Glomerular visceral epithelial cell (primary cell): ENCODE data around the gene SLC25A47.
A peak's percentile ranks its signal among the peaks of the same experiment; 100 is the strongest.
"Not testable (repeated sequence)": the region's sequence is repeated elsewhere in the genome, so short reads cannot be mapped to it uniquely, and the experiment has no call there.

Source experiments
- DNase-seq: peaks from one replicate; pipeline ENCODE4 v3.0.0-alpha.2; 2016; ENCODE audit errors: extremely low spot score

SLC25A47 gene

DNA sequence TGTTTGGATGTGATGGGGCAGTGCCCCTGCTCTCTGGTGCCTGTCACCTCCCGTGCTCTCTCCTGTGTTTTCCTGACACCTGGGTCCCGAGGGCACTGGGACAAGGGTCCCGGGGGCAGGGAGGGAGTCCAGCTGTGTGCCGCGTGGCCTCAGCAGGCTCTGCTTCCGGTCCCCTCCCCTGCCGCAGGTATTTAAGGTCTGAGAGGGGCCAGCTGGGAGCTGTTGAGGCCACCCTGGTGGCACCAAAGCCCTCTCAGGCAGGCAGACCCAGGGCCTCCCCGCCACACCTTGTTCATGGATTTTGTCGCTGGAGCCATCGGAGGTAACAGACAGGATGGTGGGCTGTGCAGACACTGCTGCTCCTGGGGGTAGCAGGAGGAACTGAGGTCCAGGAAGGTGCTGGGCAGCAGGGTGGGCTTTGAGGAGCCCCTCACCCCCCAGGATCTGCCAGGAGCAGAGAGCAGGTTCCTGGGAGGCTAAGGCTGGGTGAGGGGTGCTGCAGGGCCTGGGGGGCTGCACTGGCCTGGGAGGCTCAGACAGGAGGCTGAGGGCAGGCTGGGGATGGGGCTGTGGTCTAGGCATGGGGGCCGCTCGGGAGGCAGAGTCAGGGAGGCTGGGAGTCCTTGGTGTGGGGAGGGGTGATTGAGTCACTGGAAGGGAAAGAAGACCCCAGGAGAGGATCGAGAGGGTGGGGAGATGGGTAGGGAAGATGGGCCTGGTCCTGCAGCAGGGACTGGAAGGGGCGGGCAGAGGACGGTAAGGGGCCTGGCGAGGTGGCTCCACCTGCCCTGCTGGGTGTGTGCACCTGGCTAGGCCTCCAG is at the start of gene SLC25A47:
Gene SLC25A47 (plus strand): TSS at position 219 of the 821 bp plus-strand sequence. CDS start 76 bp downstream, at position 295.
- no peak for DNase-seq

DNA sequence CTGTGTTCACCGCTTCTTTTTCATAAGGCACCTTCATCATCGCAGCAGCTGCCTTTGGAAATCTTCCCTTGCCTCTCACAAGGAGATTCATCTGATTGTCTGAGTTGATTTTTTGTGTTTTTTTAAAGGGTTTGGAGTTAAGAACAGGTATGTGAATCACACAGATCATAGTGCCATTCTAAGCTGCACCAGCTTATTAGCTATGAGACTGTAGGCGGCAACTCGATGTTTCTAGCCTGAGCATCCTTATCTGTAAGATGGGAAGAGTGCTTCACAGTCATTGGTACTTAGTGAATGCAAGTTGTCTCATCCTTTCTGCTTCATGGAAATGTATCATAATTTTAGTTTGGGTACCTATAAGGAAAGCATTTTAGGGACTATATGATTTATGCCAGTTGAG is 48.9 kb upstream of the SLC25A47 start:
- no peak for DNase-seq

DNA sequence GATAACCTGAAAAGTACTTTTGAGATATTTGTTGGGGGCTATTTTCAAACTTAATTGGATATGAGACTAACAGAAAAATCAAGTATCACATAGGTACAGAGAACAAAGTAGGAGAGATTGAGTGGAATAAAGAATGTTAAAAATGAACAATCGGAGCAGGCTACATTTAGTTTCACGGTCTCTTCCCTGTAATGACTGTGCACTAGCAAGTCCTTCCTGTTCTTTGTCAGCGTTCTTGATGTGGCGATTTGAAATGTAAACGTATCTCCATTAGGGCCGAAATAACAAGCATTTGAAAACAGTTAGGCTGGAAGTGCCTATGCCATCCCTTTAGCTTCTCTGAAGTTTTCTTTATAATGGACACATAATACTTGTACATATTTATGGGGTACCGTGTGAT is 47.9 kb upstream of the SLC25A47 start:
- DNase-seq, result no peak

DNA sequence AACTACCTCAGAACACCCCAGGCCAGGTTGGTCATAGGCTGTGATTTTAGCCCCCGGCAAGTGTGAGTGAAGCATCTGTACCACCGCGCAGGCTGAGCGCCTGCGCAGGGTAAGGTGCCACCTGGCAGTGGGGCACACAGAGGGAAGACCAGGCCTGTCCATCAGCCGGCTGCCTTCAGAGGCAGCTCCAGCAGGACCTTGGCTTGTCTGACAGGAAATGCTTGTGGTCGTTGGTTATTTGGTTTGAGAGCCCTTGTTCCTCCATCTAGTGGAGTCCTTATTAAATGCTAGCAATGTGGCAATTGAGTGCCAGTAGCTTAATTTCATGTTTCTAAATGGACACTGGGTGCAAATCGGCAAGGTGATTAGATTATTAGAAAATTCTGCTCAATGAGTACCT is 44.4 kb upstream of the SLC25A47 start:
- DNase-seq, result peak; percentile 57

DNA sequence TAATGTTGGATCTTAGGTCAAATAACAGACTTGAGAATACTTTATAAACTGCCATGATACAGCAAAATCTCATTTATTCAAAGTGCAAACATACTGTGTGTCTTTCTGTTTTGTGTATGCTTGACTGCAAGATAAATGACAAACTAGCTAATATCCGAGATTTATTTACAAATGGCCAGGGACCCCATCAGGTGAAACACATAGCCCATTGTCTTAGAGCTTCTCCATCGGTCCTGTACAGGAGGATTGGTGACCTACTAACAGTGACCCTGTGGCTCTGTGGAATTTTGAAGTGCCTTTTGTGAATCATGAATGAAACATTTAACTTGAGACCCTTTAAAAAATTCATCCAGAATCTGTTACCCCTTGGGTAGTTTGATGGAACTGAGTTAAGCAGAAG is 44.0 kb upstream of the SLC25A47 start:
- no peak for DNase-seq

GRCh38 chr14:100279563-100279962 is 43.6 kb upstream of the SLC25A47 start:
- DNase-seq, result no peak

DNA sequence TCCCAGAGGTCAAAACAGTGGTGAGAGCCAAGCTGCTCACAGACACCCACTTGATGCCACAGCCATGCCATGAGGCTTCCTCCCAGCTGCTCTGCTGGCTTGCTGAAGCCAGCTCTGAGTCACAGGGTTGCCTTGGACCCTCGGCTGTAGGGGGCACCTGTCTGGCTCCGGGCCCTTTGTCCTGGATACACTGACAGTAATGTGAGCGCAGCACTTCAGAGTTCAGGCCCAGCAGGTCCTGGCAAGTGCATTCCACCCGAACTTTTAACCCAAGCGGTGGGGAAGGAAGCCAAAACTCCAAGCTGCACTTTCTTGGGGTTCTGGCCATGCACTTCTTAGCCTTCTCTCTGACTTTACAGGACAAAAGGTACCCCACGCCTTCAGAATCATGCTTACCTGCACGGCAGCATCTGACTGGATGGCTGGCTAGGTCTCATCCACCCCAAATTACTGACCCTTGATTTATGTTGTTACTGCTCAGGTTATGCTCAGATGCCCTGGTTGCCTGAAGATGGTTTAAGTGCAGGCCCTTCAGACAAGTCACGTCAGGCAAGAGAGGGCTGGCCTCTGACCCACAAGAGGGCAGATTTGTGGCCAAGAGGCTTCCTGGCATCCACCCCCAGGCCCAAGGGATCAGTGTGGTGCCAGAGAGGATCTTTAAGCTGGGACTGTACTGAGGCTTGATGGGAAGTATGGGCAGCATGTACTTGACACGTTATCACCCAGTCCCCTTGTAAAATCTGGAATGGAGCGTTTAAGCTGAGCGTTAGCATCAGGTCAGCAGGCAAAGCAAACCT is 41.7 kb upstream of the SLC25A47 start:
- DNase-seq, result no peak

GRCh38 chr14:100282083-100282350 is 41.1 kb upstream of the SLC25A47 start:
- DNase-seq, result no peak

GRCh38 chr14:100282766-100283419 is 40.2 kb upstream of the SLC25A47 start:
- DNase-seq, result no peak

- not testable (repeated sequence) for DNase-seq
Observed at GRCh38 chr14:100283436-100283835, 39.7 kb upstream of the SLC25A47 start.

DNA sequence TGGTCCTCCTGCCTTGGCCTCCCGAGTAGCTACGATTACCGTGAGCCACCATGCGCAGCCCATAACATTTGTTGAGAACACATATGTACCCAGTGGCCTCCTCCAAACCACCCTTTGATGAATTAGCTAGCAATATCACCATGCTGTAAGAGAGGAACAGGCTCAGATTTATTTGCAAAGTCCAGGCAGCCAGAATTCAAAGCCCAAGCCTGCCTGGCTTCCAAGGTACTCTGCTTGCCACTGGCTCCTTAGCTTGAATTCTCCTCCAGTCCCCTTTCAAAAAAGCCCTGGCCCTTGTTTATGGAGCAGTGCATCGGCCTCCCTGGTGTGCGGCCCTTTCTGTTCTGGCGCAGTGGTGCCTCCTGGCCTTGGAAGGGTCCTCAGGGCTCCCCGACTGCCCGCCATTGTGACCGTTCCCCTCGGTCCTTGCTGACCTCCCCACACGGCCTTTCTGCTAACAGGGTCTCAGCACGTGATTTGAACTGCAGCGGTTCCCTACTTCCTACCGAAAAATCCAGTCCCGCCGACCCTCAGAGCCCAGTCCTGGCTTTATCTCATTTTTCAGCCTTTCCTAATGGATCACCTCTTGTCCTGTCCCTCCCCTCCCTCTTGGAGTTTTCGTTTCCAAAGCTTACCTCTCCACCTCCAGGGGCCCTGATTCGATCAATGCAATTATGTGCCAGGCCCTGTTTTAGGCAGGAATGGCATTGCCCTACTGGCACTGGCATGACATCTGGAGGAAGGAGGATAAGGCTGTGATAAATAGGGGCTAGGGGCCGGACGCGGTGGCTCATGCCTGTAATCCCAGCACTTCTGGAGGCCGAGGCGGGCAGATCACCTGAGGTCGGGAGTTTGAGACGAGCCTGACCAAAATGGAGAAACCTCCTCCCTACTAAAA is 38.9 kb upstream of the SLC25A47 start:
- DNase-seq, result no peak

- peak; percentile 73 for DNase-seq
Observed at GRCh38 chr14:100285021-100285912, 37.9 kb upstream of the SLC25A47 start.

DNA sequence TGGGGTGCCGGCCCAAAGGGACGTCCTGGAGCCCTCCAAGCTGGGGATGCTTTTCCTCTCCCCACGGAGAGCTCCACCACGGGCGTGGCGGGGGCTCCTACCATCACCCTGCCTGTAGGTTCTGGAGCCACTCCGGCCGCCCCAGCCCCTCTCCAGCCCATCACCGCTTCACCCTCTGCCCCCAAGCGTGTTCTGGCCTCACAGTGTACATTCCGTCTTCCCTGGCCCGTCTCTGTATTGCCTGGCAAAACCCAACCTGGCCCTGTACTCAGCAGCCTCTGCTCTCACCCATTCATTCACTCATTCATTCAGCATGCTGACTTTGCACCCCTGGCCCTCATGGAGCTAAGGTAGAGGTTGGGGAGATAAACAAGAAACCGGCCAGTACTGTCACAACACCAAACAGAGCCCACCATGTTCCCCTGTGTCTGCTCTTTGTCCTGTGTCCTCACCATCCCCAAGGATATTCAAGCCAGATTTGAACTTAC is 37.2 kb upstream of the SLC25A47 start:
- DNase-seq, result no peak

DNA sequence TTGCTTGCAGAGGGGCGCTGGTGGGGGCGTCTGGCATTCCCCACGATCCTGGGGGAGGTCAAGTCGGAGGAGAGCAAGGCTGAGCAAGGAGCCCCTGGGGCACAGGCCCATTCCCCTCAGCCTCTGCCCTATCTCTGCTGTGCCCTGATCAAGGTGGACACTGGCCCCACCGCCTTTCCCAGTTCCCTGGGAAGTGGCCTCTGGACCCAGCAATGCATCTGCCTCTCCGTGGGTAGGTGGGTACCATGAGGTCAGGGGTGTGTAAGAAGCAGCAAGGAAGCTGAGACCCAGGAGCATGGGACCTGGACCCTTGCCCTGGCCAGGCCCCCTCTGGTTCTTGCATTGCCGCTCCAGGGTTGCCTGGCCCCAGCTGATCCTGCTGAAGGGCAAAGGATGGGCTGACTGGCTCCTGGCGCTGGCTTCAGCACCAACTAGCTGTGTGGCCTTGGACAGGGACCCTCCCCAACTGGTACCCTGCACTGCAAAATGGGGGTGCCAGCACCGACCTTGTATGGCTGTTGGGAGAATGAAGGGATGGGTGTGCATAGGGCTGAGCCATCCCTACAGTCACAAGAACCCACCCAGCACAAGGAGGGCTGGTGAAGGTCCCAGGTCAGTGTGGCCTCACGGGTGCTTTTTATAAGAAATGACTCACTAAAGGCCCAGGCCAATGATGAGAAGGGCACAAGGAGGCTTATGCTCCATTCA is 36.5 kb upstream of the SLC25A47 start:
- no peak for DNase-seq

GRCh38 chr14:100287202-100287997 is 35.7 kb upstream of the SLC25A47 start:
- DNase-seq, result no peak

- not testable (repeated sequence) for DNase-seq
Observed at GRCh38 chr14:100287998-100288295, 35.2 kb upstream of the SLC25A47 start.

DNA sequence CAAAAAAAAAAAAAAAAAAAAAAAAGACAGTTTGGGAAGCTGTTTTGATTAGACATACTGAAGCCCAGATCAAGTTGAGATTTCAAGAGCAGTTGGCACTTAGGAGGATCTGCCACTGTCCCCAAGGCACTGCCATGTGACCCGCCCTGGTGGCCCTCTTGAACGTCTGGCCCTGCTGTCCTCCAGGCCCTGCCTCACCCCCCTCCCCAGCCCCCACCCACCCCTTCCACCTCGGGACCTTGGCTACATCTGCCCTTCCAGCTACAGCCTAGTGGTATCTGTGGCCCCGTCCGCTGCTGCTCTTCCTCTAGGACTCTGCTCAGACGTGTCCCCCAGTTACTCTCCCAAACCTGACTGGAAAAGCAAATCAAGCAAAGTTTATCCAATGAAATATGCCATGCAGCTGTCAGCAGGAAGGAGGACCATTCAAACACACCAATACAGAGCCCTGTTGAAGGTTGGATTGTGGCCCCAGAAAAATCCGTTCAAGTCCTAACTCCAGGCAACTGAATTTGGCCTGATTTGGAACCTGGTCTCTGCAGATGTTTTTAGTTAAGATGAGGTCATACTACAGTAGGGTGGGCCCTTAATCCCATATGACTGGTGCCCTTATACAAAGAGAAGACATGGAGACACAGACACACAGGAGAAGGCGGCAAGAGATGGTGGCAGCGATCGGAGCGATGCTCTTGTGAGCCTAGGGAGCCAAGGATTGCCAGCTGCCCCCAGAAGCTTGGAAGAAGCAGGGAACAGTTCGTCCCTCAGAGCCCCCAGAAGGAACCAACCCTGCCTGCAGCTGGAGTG is 34.6 kb upstream of the SLC25A47 start:
- no peak for DNase-seq

DNA sequence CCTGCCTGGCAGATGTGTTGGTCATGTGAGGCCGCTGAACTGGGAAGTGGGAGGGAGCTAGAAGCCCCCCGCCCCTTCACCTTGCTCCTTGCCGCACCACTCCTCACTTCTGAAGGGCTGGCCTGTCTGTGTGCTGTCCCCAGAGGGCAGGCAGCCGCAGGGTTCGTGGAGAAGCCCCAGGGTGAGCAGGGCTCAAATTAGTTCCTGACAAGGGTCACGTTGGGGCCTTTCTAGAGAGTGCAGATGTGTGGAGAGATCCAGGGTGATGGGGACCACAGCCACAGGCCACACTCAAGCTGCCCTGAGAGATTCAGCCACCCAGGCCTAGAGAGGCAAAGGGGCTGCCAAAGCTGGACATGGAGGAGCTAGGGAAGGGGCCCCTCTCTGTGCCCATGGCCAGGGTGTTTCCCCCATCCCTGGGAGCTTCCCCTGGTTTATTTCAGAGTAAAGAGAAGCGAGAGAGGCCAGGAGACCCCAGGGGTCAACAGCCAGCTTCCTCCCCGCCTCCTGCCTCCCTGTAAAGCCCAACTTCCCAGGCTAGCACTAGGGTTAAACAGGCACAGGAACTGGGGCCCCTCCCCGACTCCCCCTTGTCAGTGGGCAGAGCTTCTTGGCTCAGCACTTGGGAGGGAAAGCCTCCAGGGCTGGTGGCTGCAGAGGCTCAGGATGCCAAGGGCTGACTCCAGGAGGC is 33.1 kb upstream of the SLC25A47 start:
- no peak for DNase-seq
